Activated CD8-positive, alpha-beta memory T cell treated with anti-CD3 and anti-CD28 coated beads for 24 hours (primary cell): ENCODE measurements around the gene TBC1D4.
"Not testable (repeated sequence)": the region's sequence is repeated elsewhere in the genome, so short reads cannot be mapped to it uniquely, and the experiment has no call there.

Experiments
- DNase-seq: peaks from one replicate; pipeline ENCODE4 v3.0.0-alpha.2; 2020

Gene TBC1D4

DNA sequence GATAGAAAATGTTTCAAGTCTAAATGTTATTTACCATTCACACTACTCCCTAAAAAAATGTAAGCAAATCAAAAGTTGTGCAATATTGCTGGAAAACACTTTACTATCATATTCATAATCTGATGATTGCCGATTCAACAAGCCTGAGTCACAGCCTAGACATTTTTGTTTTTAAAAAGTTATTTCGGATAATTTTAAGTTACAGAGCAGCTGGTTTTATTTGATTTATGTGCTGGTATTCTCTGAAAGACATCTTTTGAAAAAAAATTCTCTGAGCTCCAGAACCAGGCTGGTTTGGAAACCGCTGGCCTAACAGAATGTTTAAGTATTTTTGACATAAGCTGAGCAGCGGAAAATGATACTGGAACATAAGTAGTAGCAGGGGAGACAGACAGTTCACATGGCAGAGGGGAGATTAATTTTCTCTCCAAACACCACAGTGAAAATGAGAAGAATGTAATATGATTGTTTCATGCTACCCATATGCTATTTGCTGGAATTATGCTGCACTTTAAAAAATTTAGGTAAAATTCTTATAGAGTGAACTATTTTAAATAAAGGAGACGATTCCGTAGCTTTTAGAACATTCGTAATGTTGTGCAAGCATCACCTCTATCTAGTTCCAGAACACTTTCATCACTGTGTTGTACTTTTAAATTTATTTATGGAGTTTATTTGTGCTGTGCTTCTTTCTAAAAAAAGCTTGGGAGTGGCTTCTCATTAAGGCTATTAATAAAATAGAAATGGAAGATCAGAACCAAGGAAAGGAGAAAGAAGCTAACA, 36.1 kb downstream of the TBC1D4 start:
- DNase-seq = no peak

- no peak for DNase-seq
Observed at GRCh38 chr13:75444016-75444415, 38.0 kb downstream of the TBC1D4 start.

DNA sequence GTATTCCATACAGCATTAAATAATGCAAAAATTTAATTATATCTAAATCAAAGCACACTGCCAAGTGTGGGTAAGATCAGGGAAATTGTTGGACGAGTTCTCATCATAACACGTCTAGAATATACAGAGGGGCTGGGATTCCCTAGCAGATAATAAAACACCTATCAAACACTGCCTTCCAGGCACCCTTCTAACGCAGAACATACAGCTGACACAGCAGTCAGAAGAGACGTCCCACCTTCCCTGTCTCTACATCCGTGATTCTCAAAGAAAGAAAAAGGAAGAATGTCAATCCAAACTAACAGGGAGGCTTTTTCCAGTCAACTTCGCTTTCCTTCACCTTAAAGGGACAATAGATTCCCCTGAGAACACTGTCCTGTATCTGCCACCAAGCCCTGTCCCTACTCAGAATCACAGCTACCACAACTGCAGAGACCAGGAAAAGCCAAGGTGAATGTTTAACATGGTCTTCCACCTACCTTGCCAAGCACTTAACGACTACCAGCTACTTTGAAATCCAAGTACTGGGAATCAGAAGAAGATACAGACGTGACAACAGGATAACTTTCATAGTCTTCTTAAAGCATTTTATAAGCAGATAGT, 38.5 kb downstream of the TBC1D4 start:
- no peak for DNase-seq

DNA sequence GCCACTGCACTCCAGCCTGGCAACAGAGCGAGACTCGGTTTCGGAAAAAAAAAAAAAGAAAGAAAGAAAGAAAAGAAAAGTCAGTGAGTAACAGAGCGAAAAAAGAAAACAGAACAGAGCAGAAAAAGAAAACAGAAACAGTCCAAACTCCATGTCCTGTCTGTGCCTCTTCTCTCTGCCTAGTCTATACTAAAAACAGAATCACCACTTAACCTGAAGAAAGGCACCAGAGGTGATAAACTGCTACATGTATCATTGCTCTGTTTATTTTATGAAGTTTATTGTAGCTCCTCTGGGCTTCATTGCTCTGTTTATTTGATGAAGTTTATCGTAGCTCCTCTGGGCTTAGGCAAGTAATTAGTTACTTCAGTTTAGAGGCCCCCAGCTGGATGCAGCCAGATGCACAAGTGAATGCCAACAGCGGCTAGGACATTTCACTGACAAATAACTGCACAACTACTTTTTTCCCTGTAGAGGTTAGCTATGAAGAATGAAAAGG, 39.2 kb downstream of the TBC1D4 start:
- no peak for DNase-seq

DNA sequence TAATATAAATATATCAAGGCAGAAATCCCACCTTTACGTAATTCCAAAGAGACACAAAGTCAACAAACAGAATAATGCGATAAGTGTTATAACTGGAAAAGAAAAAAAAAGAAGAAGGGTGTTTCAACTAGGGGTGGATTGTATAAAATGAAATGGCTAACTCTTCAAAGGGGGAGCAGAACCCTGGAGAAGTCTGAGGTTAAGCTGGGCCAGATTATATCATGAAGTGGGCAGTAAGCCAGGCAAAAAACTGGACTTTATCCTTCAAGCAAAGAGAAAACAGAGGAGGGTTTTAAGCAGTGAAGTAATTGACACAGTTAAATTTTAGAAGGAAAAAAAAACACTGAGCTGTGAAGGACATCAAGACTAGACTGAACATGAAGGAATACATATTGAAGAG, 41.9 kb downstream of the TBC1D4 start:
- DNase-seq = no peak

DNA sequence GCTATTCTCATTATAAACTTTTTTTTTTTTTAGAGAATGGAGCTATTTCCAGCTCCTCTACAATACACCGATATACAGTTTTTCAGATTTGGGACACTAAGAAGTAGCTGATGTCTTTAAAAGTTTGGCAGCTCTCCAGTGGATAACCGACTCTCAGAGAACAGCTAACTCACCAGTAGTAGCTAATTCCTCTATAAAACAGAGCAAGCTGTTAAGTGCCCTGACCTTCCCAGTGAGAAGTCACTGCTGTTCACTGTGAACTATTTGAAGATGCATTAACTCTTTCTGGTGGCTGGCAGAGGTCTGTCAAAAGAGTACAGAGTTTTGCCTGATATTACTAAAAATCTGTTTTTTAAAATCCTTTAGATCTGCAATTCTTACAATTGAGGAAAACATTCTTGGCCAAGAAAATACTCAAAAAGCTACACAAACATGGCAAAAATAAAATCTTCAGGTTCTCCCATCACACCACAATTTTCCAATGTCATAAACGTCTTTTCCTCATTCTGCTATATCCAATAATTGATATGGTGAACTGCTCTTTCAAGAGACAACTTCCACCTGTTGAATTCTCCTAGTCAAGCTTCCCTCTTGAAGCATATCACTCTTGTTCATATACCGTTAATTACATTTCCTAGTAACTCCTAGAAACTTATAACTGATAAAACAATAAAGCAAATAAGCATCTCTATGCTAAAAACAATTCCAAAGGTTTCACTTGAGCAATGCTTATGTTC, 44.2 kb downstream of the TBC1D4 start:
- DNase-seq = no peak

DNA sequence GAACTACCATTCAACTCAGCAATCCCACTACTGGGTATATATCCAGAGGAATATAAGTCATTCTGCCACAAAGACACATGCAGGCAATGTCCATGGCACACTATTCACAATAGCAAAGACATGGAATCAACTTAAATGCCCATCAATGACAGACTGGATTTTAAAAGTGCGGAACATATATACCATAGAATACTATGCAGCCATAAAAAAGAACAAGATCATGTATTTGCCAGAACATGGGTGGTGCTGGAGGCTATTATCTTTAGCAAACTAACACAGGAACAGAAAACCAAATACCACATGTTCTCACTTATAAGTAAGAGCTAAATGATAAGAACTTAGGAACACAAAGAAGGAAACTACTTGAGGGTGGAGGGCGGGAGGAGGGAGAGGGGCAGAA, 47.8 kb downstream of the TBC1D4 start:
- DNase-seq = not testable (repeated sequence)

- no peak for DNase-seq
Observed at GRCh38 chr13:75432811-75433244, 49.1 kb downstream of the TBC1D4 start.

DNA sequence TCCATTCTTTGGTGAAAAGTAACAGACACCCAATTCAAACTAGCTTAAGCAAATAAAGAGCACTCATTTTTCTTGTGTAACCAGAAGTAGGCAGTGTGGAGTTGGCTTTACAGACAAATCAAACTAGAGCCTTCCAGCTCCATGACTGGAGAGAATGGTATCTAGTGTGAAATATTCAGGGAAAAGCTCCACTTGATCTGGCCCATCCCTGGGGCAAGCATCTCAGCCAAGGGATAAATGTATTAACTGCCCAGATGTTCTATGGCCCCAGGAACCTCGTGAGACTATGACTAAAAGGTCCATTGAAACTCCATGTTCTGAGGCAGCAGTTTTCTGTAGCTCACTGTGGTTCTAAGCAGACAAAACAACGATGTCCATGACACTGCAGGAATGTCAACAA, 49.9 kb downstream of the TBC1D4 start:
- DNase-seq = no peak

DNA sequence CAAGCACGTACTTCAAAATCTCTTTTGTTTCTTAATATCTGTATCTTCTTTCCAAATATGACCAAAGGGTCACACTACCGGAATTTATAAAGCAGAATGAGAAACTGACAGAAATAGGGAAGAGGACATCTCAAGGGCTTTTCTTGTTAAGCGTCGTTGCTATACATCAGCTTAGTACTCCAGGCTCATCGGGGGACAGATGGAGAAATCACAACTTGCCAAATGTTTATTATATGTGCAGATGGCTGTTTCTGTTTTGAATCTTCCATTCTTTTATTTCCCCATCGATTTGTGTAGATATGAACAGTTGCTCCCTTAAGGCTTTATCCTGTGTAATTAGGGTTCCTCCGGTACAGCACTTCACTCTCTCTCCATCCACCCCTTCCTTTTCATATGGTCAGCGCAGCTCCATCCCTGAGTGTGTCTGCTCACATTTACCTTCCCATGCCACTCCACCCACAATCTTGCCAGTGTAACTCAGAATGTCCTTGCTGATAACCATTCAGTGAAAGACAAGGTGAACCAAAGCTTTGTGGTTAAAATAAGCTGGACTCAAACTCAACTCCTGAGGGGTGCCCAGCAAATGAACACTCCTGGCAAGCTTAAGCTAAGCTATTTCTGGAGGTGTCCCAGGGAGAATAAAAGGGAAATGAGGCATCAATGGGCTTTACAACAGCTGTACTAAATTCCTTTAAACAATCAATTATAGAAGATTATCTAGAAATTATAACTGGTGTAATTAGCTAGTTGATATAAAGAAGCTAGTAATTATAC, 51.3 kb downstream of the TBC1D4 start:
- DNase-seq = no peak

GRCh38 chr13:75426421-75426820, 55.5 kb downstream of the TBC1D4 start:
- DNase-seq = no peak

DNA sequence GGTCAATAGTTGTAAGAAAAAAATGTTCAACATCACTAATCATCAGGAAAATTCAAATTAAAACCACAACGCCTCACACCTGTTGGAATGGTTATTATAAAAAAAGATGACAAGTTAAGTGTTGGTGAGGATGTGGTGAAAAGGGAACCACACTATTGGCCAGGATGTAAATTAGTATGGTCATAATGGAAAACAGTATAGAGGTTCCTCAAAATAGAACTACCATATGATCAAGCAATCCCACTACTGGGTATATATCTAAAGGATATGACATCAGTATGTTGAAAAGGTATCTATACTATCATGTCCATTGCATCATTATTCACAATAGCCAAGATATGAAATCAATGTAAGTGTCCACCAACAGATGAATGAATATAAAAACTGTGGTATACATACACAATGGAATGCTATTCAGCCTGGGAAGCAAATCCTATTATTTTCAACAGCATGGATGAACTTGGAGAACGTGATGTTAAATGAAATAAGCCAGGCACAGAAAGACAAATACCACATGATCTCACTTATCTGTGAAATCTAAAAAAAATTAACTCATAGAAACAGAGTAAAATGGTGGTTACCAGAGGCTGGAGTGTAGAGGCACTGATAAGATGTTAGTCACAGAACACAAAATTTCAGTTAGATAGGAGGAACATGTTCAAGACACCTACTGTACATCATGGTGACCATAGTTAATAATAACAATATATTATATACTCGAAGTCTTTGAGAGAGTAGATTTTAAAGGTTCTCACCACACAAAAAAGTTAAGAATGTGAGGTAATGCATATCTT, 56.6 kb downstream of the TBC1D4 start:
- DNase-seq = no peak

GRCh38 chr13:75423946-75424345, 58.0 kb downstream of the TBC1D4 start:
- no peak for DNase-seq

DNA sequence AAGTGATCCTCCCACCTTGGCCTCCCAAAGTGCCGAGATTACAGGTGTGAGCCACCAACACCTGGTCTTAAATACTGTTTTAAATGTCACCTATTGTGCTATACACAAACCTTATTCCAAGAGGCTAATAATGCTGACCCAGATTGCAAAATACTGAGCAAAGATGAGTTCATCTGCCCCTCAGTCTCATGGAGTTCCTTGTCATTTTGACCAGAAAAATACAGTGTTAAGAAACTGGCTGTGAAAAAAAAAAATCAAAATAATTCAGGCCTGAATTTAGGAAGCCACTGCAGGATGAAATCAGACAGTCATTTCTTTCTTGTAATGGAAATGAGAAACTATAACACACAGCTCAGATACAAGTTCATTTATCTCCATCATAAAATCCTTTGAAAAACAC, 59.9 kb downstream of the TBC1D4 start:
- no peak for DNase-seq

DNA sequence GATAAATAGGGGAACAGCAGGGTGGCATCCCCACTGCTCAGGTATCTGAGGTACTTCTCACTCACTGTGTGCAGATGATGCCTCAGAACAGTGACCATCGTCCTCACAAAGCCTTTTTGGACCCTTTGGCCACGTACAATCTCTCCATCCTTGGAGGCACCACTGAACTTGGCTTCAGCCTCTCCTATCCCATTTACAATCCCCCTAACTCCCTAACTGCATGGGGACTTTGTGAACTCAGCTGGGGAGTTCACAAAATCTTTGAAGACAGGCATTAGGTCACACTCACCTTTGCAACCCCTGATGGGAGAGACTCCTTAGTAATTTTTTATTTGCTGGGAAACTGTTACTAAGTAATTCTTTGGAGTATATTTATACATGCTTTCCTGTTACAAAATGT, 60.8 kb downstream of the TBC1D4 start:
- DNase-seq = no peak

- DNase-seq = no peak
Observed at GRCh38 chr13:75419656-75420055, 62.3 kb downstream of the TBC1D4 start.

DNA sequence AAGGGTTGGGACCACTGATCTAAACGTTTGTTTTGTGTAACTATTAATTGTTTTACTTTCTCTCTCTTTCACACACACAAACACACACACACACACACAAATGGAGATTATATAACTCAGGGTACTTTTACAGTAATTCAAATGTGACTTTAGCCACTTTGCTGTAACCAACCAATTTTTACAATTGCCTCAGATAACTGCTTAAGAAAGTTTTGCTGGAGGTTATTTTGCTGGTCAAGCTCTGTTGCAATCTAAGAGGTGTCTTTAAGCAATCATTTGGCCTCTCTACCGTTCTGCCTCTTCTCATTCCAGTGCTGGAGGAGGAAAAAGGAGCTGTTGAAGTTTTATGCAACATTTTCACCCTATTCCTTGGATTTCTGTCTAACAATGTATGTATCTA, 63.0 kb downstream of the TBC1D4 start:
- no peak for DNase-seq

DNA sequence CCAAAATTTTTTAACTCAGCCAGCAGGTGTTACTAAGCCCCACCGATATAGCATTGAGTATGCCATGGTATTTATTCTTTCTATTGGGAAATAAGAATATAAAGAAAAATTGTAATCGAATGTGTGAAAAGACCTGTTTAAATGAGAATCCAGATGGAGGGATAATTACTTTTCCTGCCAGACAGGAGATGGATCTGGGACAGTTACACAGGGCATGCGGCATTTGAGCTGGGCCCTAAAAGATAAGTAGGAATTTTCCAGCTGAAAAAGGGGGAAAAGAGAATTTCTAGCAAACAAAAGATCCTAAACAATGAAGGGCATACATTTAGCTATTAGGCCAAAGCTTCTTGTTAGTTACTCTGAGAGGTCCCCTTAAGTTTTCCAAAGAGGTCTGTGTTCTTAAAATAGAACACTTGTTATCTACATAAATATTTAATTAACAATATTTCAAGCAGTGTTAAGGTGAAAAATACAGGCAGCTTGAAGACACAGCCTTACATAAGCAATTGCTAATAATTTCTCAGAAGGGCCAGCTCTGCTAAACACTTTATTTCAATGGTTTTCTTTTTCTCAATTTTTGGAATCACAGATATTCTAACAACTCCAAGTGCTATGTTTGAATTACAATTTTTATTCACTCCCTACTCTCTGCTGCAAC, 63.7 kb downstream of the TBC1D4 start:
- no peak for DNase-seq

- DNase-seq = no peak
Observed at GRCh38 chr13:75417656-75418055, 64.3 kb downstream of the TBC1D4 start.

- DNase-seq = no peak
Observed at GRCh38 chr13:75417012-75417384, 65.0 kb downstream of the TBC1D4 start.

DNA sequence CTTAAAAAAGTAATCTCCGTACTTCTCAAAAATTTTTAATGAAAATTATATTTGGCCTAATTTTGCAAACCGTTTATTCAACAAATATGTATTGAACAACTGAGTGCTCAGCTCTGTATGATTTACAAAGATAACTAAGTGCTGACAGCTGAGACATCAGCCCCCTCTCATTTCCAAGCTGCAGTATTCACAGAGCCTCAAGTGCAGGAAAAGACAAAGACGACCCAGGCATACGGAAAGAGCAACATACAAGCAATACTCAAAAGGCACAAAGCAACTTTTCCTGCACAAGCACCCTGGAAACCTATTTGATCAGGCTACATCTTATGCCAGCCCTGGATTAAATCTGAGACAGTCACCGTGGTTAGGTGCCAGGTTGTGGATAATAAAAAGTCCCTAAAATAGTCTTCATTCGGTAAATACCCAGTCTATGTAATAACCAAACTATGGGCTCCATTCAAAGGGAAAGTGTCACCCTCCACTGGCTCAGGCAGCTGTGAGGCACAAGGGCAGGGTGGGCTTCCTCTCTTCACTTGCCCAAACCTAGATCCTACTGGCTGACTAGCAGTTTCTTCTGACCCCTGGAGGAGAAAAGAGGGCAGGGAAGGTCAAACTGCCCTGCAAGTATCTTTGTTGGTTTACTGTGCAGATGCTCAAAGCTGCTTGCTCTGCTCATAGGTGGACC, 65.5 kb downstream of the TBC1D4 start:
- DNase-seq = no peak
